ENCODE data around the gene FIGN. TPM values are rescaled to one million over a fixed set of nuclear protein-coding genes. Genes with fewer than 3 reads are reported as not detected.

FIGN gene
- total RNA-seq, 2 experiments from 2014 or later = not detected

GRCh38 chr2:163778045-163778781 lies 42.4 kb upstream of the FIGN start:
- no peaks in the 10 kb centered on the region for H3K27me3 Mint-ChIP-seq
- H3K27ac Mint-ChIP-seq = no peak overlapping the region
- ChIA-PET CTCF (no interaction called here), POLR2A (no interaction called here)
- TF ChIP-seq CTCF (IDR thresholded peaks at IDR 0.05) = no peak
- no peak overlapping the region for H3K4me3 Mint-ChIP-seq
- H3K4me1 Mint-ChIP-seq (ENCODE audit: low read depth) = no peaks in the 10 kb centered on the region
- no peaks in the 10 kb centered on the region for H3K36me3 Mint-ChIP-seq (ENCODE audit: low read depth)
- ATAC-seq (ENCODE audit: poor library complexity) = no peak
- Histone ChIP-seq H3K27ac (ENCODE audit: low read depth in 1 of 2, low read length in 2 of 2) (no peak overlapping the region), H3K36me3 (ENCODE audit: insufficient read depth, low read length) (no peaks in the 10 kb centered on the region), H3K4me1 (ENCODE audit: insufficient read depth, low read length) (no peaks in the 10 kb centered on the region), H3K4me3 (ENCODE audit: low read length) (no peak overlapping the region), H3K9me3 (ENCODE audit: control insufficient read depth in 1 of 2, insufficient read depth in 1 of 2, low read length in 2 of 2) (no peaks in the 10 kb centered on the region), H3K27me3 (ENCODE audit: control insufficient read depth in 1 of 2, insufficient read depth in 2 of 2, low read length in 2 of 2) (no peaks in the 10 kb centered on the region)
- DNase-seq = no peak
- peaks cover 2% of the 10 kb centered on the region for H3K9me3 Mint-ChIP-seq
- intact Hi-C loops (cut with DNase I, micrococcal nuclease) = no loop called here

GRCh38 chr2:163775304-163775703 lies 39.5 kb upstream of the FIGN start:
- no peak overlapping the region for H3K27ac ChIP-seq (ENCODE audit: low read depth in 1 of 2, low read length in 2 of 2)
- ATAC-seq (ENCODE audit: poor library complexity) = no peak

DNA sequence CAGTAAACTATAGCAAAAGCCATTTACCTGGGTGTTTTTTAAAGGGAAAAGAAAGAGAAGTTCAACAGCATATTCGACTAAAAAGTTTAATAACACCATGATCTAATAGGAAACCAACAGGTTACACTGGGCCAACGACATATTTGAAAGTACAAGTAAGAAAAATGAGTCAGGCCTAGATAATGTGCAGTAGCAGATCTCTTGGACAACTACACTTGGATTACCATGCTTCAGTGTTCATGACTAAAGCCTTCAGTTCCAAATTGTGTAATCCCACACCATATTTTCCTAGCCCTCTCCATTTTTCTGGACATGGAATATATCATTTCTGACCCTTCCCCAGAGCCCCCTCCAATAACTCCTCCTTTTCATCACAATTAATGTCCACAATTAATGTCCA lies 39.1 kb upstream of the FIGN start:
- H3K4me1 ChIP-seq (ENCODE audit: insufficient read depth, low read length) = no peaks in the 10 kb centered on the region
- intact Hi-C loops (cut with DNase I, micrococcal nuclease) = no loop called here
- DNase-seq (no peak), ATAC-seq (ENCODE audit: poor library complexity) (no peak)
- H3K4me1 Mint-ChIP-seq (ENCODE audit: low read depth) = no peaks in the 10 kb centered on the region
- ChIA-PET POLR2A (no interaction called here), CTCF (no interaction called here)
- H3K36me3 Mint-ChIP-seq (ENCODE audit: low read depth) = no peaks in the 10 kb centered on the region
- no peak overlapping the region for H3K4me3 Mint-ChIP-seq
- no peaks in the 10 kb centered on the region for H3K36me3 ChIP-seq (ENCODE audit: insufficient read depth, low read length)
- no peak overlapping the region for H3K27ac Mint-ChIP-seq
- H3K27ac ChIP-seq (ENCODE audit: low read depth in 1 of 2, low read length in 2 of 2) = no peak overlapping the region
- no peaks in the 10 kb centered on the region for H3K27me3 ChIP-seq (ENCODE audit: control insufficient read depth in 1 of 2, insufficient read depth in 2 of 2, low read length in 2 of 2)
- H3K9me3 ChIP-seq (ENCODE audit: control insufficient read depth in 1 of 2, insufficient read depth in 1 of 2, low read length in 2 of 2) = no peaks in the 10 kb centered on the region
- H3K4me3 ChIP-seq (ENCODE audit: low read length) = no peak overlapping the region
- TF ChIP-seq CTCF (IDR thresholded peaks at IDR 0.05) = no peak
- no peaks in the 10 kb centered on the region for H3K27me3 Mint-ChIP-seq
- H3K9me3 Mint-ChIP-seq = peaks cover 6% of the 10 kb centered on the region

More at GRCh38 chr2:163775304-163775703, 39.5 kb upstream of the FIGN start:
- DNase-seq = no peak
- Mint-ChIP-seq H3K4me1 (ENCODE audit: low read depth) (no peaks in the 10 kb centered on the region), H3K4me3 (no peak overlapping the region), H3K36me3 (ENCODE audit: low read depth) (no peaks in the 10 kb centered on the region), H3K27me3 (no peaks in the 10 kb centered on the region), H3K9me3 (peaks cover 6% of the 10 kb centered on the region), H3K27ac (no peak overlapping the region)
- ChIA-PET CTCF (no interaction called here), POLR2A (no interaction called here)
- TF ChIP-seq CTCF (IDR thresholded peaks at IDR 0.05) = no peak
- intact Hi-C loops (cut with DNase I, micrococcal nuclease) = no loop called here
- Histone ChIP-seq H3K4me3 (ENCODE audit: low read length) (no peak overlapping the region), H3K36me3 (ENCODE audit: insufficient read depth, low read length) (no peaks in the 10 kb centered on the region), H3K27me3 (ENCODE audit: control insufficient read depth in 1 of 2, insufficient read depth in 2 of 2, low read length in 2 of 2) (no peaks in the 10 kb centered on the region), H3K4me1 (ENCODE audit: insufficient read depth, low read length) (no peaks in the 10 kb centered on the region), H3K9me3 (ENCODE audit: control insufficient read depth in 1 of 2, insufficient read depth in 1 of 2, low read length in 2 of 2) (no peaks in the 10 kb centered on the region)

Data from CD4-positive, alpha-beta T cell (primary cell).